Measurements from ENCODE around the gene HSFX4. TPM values are rescaled to one million over a fixed set of nuclear protein-coding genes. Genes with fewer than 3 reads are reported as not detected.
A peak's percentile ranks its signal among the peaks of the same experiment; 100 is the strongest.

HSFX4 gene
- total and polyA plus RNA-seq, 2 donors from 2014 or later = not detected

- H3K27me3 ChIP-seq (ENCODE audit: control insufficient read depth, insufficient read depth, low read length) = no peaks in the 10 kb centered on the region
- H3K36me3 ChIP-seq (ENCODE audit: control insufficient read depth in 2 of 3, insufficient read depth in 3 of 3, low read length in 3 of 3) = peaks cover 0 to 3% (median 0%) of the 10 kb centered on the region in 3 donors
- no peaks in the 10 kb centered on the region for H3K4me1 ChIP-seq (ENCODE audit: control insufficient read depth in 2 of 3, insufficient read depth in 2 of 3, low read depth in 1 of 3, low read length in 3 of 3)
- no peak overlapping the region for H3K4me3 ChIP-seq (ENCODE audit: low read length in 3 of 3)
- FAIRE-seq (no peak), DNase-seq (no peak)
- no peaks in the 10 kb centered on the region for H3K9me3 ChIP-seq (ENCODE audit: control insufficient read depth in 2 of 3, insufficient read depth in 1 of 3, low read length in 3 of 3)
- H3K9ac ChIP-seq (ENCODE audit: low read length in 3 of 3) = no peak overlapping the region
- no peak overlapping the region for H3K27ac ChIP-seq (ENCODE audit: low read depth in 2 of 2, low read length in 2 of 2)
- intact Hi-C loops (cut with DNase I) = loop anchor here (10.0 kb wide), 1 partner anchor 403 kb away; the partner anchor contains the start of gene MAMLD1
- TF ChIP-seq CTCF (IDR thresholded peaks at IDR 0.05; ENCODE audit: borderline replicate concordance, extremely low read depth, insufficient read depth) = no peak
Measured at GRCh38 chrX:149961572-149961971, 32.2 kb downstream of the HSFX4 start.

- Histone ChIP-seq H3K27me3 (ENCODE audit: control insufficient read depth, insufficient read depth, low read length) (no peaks in the 10 kb centered on the region), H3K4me1 (ENCODE audit: control insufficient read depth in 2 of 3, insufficient read depth in 2 of 3, low read depth in 1 of 3, low read length in 3 of 3) (no peaks in the 10 kb centered on the region), H3K36me3 (ENCODE audit: control insufficient read depth in 2 of 3, insufficient read depth in 3 of 3, low read length in 3 of 3) (peaks cover 0 to 3% (median 0%) of the 10 kb centered on the region in 3 donors), H3K9ac (ENCODE audit: low read length in 3 of 3) (no peak overlapping the region), H3K4me3 (ENCODE audit: low read length in 3 of 3) (no peak overlapping the region), H3K27ac (ENCODE audit: low read depth in 2 of 2, low read length in 2 of 2) (no peak overlapping the region), H3K9me3 (ENCODE audit: control insufficient read depth in 2 of 3, insufficient read depth in 1 of 3, low read length in 3 of 3) (no peaks in the 10 kb centered on the region)
- intact Hi-C loops (cut with DNase I) = loop anchor here (10.0 kb wide), 1 partner anchor 403 kb away; the partner anchor contains the start of gene MAMLD1
- DNase-seq (no peak), FAIRE-seq (no peak)
- no peak for TF ChIP-seq CTCF (IDR thresholded peaks at IDR 0.05; ENCODE audit: borderline replicate concordance, extremely low read depth, insufficient read depth)
Measured at GRCh38 chrX:149962010-149962409, 32.6 kb downstream of the HSFX4 start.

GRCh38 chrX:149962859-149963757, 33.7 kb downstream of the HSFX4 start:
- H3K4me1 ChIP-seq (ENCODE audit: control insufficient read depth in 2 of 3, insufficient read depth in 2 of 3, low read depth in 1 of 3, low read length in 3 of 3) = no peaks in the 10 kb centered on the region
- H3K9me3 ChIP-seq (ENCODE audit: control insufficient read depth in 2 of 3, insufficient read depth in 1 of 3, low read length in 3 of 3) = no peaks in the 10 kb centered on the region
- DNase-seq = peak in 4 of 5 donors; percentile 46 to 79 (median 50)
- H3K9ac ChIP-seq (ENCODE audit: low read length in 3 of 3) = no peak overlapping the region
- H3K36me3 ChIP-seq (ENCODE audit: control insufficient read depth in 2 of 3, insufficient read depth in 3 of 3, low read length in 3 of 3) = peaks cover 0 to 3% (median 0%) of the 10 kb centered on the region in 3 donors
- H3K27ac ChIP-seq (ENCODE audit: low read depth in 2 of 2, low read length in 2 of 2) = peak overlapping the region in 1 of 2 donors; percentile 47
- H3K4me3 ChIP-seq (ENCODE audit: low read length in 3 of 3) = no peak overlapping the region
- intact Hi-C loops (cut with DNase I) = loop anchor here (10.0 kb wide), 1 partner anchor 402 kb away; the partner anchor contains the start of gene MAMLD1
- peak; percentile 87 for FAIRE-seq
- no peaks in the 10 kb centered on the region for H3K27me3 ChIP-seq (ENCODE audit: control insufficient read depth, insufficient read depth, low read length)
- TF ChIP-seq CTCF (IDR thresholded peaks at IDR 0.05; ENCODE audit: borderline replicate concordance, extremely low read depth, insufficient read depth) = peak; percentile 71
